ENCODE measurements around the gene CAV1.

CAV1 gene

DNA sequence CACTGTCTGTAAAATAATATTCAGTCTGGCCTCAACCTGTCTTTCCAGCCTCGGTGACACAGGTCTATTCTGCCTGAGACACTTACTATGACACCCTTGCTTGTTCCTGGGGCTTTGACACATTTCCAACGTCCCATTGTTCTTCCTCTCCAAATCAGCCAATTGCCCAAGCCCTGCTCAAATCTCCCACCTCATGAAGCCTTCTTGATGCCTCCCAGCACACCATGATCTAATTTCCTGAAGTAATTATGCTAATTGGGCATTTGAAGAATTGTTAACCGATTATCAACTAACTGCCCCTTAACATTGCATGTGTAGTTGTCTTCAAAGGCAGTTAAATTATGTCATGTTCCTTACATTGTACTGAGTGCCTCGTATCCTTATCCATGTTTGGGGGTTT is 33.1 kb downstream of the CAV1 start:
- no peak for DNase-seq (ENCODE audit: low read depth)

DNA sequence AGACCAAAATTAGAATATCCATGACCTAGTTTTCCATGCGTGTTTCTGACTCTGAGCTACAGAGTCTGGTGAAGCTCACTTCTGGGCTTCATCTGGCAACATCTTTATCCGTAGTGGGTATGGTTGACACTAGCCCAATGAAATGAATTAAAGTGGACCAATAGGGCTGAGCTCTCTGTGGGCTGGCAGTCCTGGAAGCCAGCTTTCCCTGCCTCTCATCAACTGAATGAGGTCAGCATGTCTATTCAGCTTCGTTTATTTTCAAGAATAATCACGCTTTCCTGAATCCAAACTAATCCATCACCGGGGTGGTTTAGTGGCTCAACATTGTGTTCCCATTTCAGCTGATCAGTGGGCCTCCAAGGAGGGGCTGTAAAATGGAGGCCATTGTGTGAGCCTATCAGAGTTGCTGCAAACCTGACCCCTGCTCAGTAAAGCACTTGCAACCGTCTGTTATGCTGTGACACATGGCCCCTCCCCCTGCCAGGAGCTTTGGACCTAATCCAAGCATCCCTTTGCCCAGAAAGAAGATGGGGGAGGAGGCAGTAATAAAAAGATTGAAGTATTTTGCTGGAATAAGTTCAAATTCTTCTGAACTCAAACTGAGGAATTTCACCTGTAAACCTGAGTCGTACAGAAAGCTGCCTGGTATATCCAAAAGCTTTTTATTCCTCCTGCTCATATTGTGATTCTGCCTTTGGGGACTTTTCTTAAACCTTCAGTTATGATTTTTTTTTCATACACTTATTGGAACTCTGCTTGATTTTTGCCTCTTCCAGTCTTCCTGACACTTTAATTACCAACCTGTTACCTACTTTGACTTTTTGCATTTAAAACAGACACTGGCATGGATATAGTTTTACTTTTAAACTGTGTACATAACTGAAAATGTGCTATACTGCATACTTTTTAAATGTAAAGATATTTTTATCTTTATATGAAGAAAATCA is 35.5 kb downstream of the CAV1 start:
- no peak for DNase-seq (ENCODE audit: low read depth)

DNA sequence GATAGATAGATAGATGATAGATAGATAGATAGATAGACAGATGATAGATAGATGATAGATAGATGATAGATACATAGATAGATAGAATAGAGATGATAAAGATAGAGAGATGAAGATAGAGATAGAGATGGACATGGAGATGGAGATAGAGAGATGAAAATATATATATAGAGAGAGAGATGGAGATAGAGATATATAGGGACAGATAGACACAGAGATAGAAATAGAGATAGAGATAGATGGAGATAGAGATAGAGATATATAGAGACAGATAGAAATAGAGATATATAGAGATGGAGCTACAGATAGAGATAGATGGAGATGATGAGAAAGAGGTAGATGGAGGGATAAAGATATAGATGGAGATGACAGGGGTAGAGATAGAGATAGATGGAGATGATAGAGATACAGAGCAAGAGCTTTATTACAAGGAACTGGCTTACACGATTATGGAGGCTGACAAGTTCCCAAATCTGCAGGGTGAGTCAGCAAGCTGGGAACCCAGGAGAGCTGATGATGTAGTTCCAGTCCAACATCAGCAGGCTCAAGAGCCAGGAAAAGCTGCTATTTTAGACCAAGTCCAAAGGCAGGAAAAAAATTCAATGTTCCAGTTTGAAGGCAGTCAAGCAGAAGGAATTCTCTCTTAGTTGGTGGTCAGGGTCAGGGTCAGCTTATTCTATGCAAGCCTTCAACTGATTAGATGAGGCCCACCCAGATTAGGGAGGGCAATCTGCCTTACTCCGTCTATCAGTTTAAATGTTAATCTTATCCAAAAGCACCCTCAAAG is 37.1 kb downstream of the CAV1 start:
- DNase-seq (ENCODE audit: low read depth), result no peak

DNA sequence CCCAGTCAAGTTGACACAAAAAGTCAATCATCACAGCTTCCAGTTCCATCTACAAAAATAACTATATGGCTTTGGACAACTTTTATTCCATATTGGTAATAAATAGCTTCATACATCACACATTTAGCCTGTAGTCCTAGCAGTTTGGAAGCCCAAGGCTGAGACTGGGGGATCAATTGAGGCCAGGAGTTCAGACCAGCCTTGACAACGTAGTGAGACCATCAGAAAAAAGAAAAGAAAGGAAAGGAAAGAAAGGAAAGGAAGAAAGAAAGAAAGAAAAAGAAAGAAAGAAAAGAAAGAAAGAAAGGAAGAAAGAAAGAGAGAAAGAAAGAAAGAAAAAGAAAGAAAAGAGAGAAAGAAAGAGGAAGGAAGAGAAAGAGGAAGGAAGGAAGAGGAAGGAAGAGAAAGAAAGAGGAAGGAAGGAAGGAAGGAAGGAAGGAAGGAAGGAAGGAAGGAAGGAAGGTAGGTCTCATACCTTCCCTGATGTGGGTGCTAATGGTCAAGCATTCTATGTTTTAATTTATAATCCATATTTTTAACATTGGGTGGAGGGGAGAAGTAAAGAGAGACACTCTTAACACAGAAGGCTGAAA is 37.8 kb downstream of the CAV1 start:
- DNase-seq (ENCODE audit: low read depth), result no peak

DNA sequence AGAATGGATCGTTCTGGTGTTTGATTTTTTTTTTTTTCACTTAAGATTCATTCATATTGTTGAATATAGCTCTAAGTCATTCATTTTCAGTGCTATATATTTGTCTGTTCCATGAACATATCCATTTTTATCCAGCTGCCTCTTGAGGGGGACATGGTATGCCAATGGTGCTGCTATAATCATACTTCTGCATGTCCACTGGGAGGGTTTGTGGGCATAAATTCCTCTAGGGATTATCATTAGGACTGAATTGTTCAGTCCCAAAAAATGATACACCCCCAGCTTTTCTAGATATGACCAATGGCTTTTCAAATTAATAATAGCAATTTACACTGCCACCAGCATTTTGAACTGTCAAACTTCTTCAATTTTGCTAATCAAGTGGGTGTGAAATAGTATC is 41.1 kb downstream of the CAV1 start:
- DNase-seq (ENCODE audit: low read depth), result no peak

DNA sequence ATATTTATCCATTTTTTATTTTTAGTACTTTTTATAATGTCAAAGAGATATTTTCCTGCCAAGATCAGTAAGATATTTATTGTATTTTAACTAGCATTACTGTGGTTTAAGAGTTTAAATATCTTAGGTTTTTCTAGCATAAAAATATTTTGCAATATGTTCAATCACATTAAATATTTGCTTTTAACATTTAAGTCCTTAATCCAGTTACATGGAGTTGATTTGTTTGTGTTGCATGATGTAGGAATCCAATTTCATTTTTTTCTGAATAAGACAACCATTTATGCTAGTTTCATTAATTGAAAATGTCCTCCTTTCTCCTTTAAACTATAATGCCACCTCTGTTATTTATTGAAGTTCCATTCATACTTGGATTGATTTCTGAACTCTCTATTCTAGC is 41.8 kb downstream of the CAV1 start:
- DNase-seq (ENCODE audit: low read depth), result no peak

DNA sequence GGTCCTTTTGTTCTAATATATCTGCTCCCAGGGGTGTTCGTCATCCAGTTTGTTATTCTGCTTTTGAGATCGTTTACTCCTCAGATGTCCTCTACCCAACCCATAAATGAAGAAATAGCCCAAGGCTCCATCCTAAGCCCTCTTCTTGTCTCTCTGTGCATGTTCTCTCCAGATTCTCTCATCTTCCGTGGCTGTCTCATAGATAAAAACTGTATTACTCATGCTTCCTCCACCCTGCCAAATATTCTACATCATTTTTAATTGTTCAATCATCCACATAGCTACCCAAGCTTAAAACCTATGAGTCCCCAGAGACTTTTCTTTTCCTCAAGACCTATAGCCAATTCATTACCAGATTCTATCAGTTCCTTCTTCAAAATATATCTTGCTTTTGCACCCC is 44.9 kb downstream of the CAV1 start:
- DNase-seq (ENCODE audit: low read depth), result no peak

DNA sequence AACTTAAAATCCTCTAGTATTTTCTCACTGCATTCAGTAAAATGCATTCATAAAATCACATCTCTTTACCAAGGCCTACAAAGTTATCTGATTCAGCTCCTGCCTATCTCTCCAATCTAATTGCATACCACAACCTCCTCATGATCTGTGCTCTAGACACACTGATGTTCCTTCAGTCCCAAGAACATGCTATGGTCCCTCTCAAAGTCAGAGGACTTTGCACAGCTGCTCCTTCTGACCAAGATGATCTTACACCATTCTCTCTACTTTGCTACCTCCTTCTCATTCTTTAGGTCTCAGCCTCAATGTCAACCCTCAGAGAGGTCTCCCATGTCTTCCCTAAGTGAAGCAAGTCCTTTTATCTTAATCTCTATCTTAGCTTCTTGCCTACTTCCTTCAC is 45.5 kb downstream of the CAV1 start:
- no peak for DNase-seq (ENCODE audit: low read depth)

DNA sequence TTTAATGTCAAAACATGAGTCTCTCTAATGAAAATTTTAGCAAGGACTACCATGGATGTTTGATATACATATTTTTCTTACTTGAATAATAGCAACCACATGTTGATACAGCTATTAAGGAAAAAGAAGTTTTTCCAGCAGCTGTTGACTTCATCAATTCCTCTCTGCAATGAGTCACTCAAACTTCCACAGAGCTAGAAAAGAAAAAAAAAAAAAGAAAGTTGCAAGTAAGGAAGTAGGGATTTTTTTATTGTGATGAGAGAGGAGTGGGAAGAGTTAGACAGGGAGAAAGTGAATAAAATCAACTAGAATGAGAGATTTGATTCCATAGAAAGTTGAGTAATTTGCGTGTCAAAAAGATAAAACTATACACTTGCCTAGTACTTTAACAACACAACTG is 46.2 kb downstream of the CAV1 start:
- no peak for DNase-seq (ENCODE audit: low read depth)

DNA sequence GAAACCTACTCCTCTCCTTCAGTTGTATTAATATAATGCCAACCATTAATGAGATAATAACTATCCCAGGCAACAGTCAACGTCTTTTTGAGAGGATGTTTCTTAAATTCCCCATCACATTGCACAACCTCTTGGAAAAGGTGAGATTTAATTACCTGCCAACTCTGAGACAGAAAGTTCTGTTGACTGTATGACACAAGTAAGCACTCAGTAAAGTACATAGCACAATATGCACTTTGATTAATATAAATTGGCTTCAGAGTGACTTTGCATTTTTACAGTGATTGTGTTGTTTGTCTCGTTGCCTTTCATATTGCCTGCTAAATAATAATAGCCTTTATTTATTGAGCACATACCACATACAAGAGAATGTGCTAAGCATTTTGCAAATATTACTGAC is 46.7 kb downstream of the CAV1 start:
- DNase-seq (ENCODE audit: low read depth), result no peak

DNA sequence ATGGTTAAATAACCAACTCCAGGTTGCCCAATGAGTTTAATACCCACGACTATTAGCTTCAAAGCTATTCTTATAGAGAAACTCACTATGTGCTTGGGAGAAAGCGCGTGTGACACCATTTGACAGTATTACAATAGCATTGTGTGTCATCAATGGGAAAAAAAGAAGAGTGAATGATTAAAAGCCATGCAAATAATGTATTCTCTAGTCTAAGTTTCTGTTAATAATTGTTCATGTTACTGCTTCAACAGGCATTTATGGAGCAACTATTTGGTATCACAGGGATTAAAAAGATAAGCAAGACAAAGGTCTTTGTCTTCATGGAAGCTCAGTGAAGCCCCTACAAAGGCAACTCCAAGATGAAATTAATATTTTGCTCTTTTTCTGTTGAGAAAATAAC is 47.2 kb downstream of the CAV1 start:
- no peak for DNase-seq (ENCODE audit: low read depth)

DNA sequence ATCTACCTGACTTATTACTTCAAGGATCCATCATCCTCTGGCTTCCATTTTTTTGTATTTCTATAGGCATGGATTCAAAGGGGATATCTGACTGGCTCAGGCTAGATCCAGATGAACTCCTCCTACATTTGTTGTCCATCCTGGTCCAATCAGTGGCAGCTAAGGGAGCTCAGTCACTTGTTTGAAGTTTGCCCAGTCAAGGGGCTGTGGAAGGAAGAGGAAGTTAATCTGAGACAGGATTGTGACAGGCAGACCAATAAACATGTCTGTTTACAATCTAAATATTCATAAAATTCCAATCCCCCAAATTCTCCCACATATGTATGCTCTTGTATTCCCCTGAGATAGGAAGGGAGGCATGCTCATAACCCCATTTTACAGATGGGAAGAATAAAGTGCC is 48.7 kb downstream of the CAV1 start:
- no peak for DNase-seq (ENCODE audit: low read depth)

DNA sequence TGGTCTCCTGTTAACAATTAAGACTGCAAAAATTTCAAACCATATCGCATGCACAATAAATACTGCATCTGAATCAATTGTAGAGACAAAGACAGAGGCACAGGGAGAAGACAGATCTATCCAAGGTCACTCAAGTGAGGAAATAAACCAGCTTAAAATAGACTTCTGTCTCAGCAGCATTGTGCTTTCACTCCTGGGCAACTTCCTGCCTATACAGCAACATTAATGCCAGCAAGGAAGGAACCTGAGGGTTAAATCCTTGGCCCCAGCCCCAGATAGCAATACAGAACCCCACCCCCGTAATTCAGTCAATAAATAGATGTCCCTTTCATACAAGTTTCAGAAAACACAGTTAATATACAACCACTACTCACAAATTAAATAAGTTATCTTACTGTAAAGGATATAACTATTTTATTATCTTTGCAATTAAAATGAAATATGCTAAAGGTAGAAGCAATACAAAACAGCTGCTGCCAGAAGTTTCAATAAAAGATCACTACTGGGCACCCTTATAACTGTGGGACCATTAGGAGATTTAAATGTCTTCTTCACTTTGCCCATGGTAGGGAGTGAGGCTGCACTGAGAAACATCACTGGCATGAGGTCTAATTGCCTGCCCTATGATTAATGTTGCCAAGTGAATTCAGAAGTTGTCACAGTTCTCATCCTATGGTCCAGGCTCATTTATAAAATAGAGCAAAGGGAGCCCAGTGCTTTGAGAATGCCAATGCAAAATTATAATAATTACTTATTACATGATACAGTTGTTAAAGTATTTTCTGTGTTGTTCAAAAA is 49.4 kb downstream of the CAV1 start:
- DNase-seq (ENCODE audit: low read depth), result no peak

DNA sequence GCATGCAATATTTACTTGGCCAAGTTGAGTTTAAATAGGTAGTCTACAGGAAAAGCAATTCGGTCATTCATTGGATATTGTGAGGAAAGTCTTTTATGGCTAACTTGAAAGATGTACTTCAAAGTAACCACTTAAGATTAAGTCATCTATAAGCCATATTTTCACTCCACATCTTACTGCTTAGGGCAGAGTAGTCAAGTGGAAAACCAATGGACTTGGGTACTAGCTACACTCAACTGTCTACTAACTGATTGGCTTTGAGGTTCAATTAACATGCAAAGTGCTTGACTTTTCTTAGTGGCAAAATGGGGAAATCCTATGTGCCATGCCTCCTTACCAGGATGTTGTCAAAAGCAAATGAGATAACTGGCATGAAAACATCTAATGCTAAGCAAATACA is 51.0 kb downstream of the CAV1 start:
- no peak for DNase-seq (ENCODE audit: low read depth)

DNA sequence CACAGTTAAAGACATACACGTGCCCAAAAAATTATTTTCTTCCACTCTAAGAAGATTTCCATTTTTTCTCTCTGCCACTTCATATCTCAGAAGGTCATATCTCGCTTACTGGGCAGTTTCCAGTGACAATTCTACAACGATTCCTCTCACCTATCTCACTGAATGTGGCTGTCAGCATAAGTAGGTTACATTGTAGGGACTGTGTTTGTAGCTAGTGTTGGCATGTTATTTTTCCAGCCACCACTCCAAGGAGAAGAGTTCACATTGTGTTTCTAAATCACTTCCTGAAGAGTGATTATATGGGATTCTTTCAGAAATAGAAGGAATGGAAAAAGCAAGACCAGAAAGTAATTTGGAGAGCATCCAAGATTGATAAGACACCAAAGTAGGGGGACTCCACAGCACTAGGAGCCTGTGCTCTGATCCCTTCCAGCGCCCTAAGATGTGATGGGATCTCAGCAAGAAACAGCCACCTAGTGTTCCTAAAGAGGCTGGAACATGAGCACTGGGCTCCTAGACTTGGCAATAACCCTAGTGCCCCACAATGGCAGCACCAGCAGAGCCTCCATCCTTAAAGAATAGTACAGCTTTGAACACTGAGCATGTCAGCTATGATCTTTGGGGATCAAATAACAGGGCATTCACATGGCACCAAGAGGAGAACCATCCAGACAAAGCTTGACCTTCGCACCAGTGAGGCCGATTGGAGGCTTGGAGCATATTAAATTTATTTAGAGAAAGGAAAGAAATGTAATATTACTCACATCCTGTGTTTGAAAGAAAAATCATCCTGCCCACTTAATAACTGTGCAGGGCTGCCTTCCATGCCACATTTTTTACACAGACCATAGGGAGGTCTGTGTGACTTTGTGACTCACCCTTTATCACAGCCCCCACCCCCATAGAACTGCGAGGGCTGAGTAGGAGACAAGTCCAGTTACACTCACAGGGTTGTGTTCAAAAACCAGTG is 51.8 kb downstream of the CAV1 start:
- no peak for DNase-seq (ENCODE audit: low read depth)

DNA sequence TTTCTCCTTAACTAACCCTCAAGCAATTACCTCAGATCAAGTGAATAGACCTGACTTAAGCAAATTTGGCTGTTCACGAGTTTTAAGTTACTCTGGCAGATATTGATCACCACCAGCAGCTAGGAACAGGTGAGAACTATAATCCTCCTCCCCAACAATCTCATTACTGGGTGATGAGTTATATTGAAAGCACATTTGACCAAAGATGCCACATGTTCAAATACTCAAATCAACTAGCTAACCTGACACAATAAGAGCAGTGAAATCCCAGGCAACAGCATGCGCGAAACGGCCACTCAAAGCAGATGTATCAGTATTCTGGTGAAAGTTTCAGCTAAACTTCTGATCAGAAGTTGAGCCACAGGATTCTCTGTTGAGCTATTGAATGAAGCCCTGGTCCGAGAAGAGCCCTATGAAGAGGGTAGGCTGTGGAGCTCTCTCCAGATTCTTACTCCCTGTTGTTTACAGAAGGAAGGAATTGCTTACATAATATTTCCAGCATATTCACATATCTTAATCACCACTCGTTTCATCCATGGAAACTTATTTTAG is 52.6 kb downstream of the CAV1 start:
- DNase-seq (ENCODE audit: low read depth), result no peak

DNA sequence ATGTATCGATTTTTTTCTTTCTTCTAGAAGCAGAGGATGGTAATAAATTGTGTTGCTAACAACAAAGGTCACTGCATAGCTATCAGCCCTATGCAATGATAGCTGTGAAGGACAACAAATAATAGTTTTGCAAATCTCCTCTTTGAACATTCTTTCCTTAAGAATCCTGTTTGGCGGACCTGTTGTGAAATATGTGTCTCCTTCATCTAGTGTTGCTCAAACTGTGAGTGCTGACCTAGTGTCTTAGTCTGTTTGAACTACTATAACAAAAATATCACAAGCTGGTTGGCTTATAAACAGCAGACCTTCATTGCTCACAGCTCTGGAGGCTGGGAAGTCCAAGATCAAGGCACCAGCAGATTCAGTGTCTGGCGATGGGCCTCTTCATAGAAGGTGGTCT is 53.7 kb downstream of the CAV1 start:
- DNase-seq (ENCODE audit: low read depth), result no peak

DNA sequence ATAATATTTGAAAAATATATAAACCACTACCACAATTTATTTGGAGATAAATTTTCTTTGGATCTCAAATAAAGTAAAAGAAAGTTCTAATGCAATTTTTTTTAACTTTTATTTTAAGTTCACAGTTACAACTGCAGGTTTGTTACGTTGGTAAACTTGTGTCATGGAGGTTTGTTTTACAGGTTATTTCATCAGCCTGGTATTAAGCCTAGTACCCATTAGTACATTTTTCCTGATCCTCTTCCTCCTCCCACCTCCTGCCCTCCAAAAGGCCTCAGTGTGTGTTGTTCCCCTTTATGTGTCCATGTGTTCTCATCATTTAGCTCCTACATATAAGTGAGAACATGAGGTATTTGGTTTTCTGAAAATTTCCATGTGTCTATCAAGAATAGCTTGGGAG is 54.5 kb downstream of the CAV1 start:
- no peak for DNase-seq (ENCODE audit: low read depth)

DNA sequence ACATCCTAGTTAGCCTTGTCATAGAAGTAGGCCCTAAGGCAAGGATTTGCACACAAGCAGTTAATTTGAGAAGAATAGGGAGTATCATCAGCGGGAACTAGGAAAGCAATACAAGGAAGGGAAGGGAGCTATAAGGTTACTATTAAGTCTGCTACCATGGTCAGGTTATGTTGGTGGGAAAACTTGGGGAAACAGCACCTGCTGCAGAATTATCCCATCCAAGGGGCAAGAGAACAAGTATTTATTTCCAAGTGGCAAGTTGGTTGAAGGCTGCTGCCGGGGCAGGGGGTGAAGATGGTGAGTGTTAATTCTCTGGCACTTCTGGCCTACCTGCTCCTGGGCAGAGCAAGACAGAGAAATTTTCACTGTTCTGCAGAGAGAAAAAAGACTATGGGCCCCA is 55.0 kb downstream of the CAV1 start:
- no peak for DNase-seq (ENCODE audit: low read depth)

DNA sequence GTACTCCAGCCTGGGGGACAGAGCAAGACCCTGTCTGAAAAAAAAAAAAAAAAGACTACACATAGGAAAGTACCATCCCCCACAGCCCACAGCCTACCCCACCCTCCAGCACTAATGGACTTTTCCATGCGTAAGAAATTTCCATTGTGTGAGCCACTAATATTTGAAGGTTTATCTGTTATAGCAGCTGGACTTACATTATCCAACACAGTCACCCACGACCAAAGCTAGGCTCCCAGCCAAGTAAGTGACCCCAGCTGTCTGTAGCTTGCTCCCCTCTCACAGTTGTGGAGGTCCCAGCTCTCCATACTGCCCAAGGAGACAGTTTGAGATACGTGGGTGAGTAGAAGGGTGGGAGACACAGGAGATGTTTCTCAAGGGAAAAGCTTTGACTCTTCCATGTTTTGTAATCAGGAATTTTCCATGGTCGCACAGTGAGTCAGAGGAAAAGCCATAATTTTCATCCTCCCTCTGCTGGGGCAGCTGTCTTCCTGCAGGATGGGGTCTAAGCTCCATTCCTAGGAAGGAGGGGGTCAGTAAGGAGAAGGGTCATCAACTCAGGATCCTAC is 57.4 kb downstream of the CAV1 start:
- no peak for DNase-seq (ENCODE audit: low read depth)
